ENCODE results near the gene IFI44. TPM values are rescaled to one million over a fixed set of nuclear protein-coding genes. Genes with fewer than 3 reads are reported as not detected.

IFI44 gene
- total and polyA plus RNA-seq, 2 of the 8 experiments (the other 6 are each of a cell fraction or from before 2014, with no cell fraction given): not detected

DNA sequence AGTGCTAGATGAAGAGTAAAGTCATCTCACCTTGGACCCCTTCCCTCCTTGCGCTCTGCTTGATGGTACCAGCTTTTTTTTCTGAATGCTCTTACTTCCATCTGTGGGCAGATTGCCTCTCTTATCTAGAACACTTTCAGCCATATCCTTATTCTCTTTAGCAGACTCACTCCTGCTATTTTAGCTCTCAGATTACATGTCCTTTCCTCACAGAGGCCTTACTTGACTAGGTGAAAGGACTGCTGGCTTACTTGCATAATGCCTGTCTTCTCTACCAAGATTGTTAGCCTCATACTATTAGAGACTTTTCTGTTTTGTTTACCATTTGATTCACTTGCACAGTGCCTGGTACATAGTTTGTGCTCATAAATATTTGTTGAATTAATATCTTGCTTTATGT, 9.3 kb downstream of the IFI44 start:
- no peak overlapping the region for H4K5ac ChIP-seq (ENCODE audit: insufficient read length, low read depth, low read length)
- H2BK15ac ChIP-seq (ENCODE audit: low read length): no peak overlapping the region
- H2BK12ac ChIP-seq (ENCODE audit: low read depth, low read length): no peak overlapping the region
- WGBS, 2 experiments (ENCODE audit: extremely low coverage in 1 of 2, insufficient coverage in 1 of 2, insufficient read length in 1 of 2, insufficient replicate concordance in 2 of 2, low coverage in 1 of 2, low lambda C conversion rate in 2 of 2, missing lambda C conversion rate in 1 of 2): 100% methylated on average over 1 of the region's 1 CpG; no CpG with 5 or more reads in 1 of the 2 experiments
- no peak overlapping the region for H2BK120ac ChIP-seq (replicated peaks; ENCODE audit: low read depth, low read length)
- H3K27ac ChIP-seq (ENCODE audit: low read depth, low read length): no peak overlapping the region
- ChIA-PET CTCF (ENCODE audit: partially characterized antibody) (no interaction called here), POLR2A (ENCODE audit: partially characterized antibody) (no interaction called here)
- no peaks in the 10 kb centered on the region for H3K79me2 ChIP-seq (ENCODE audit: control insufficient read depth in 1 of 2, insufficient read depth in 2 of 2, low read length in 2 of 2)
- no peaks in the 10 kb centered on the region for H3K23me2 ChIP-seq (ENCODE audit: low read depth, low read length)
- H3K18ac ChIP-seq (ENCODE audit: extremely low read depth, low read length): no peak overlapping the region
- H2BK20ac ChIP-seq (ENCODE audit: low read length): no peak overlapping the region
- no peak overlapping the region for H2BK5ac ChIP-seq (ENCODE audit: low read depth, low read length)
- no peak overlapping the region for H3K4me3 ChIP-seq (ENCODE audit: extremely low read depth in 1 of 4, insufficient read depth in 2 of 4, low read depth in 3 of 4, low read length in 4 of 4)
- H3K4me2 ChIP-seq (ENCODE audit: insufficient read depth in 1 of 2, low read depth in 2 of 2, low read length in 2 of 2): no peak overlapping the region
- no peak overlapping the region for H3K23ac ChIP-seq (ENCODE audit: insufficient read length)
- no peak overlapping the region for H2AK5ac ChIP-seq (ENCODE audit: low read depth, low read length)
- no peak overlapping the region for H4K91ac ChIP-seq (replicated peaks; ENCODE audit: insufficient read length, low read length)
- peaks cover 0 to 5% (median under 1%) of the 10 kb centered on the region in 4 experiments; a peak in 5 of 7 replicates for H3K27me3 ChIP-seq (replicated peaks in 1 of 4; ENCODE audit: control insufficient read depth in 3 of 4, extremely low read depth in 1 of 4, insufficient read depth in 3 of 4, low read length in 3 of 4)
- no peak overlapping the region for H4K8ac ChIP-seq (ENCODE audit: extremely low read depth, insufficient read depth, low read length)
- H3K9ac ChIP-seq (replicated peaks in 1 of 4; ENCODE audit: extremely low read depth in 1 of 4, low read depth in 3 of 4, low read length in 3 of 4): no peak overlapping the region
- no peaks in the 10 kb centered on the region for H3K4me1 ChIP-seq (replicated peaks in 1 of 4; ENCODE audit: control insufficient read depth in 3 of 4, insufficient read depth in 4 of 4, low read length in 3 of 4)
- H4K20me1 ChIP-seq (replicated peaks in 1 of 2; ENCODE audit: control insufficient read depth in 1 of 2, insufficient read depth in 2 of 2, low read length in 2 of 2): no peaks in the 10 kb centered on the region
- H3K4ac ChIP-seq (replicated peaks; ENCODE audit: insufficient read length, low read depth, low read length): no peak overlapping the region
- no peaks in the 10 kb centered on the region for H3K79me1 ChIP-seq (ENCODE audit: low read depth, low read length)
- no peak for FAIRE-seq
- no peak overlapping the region for H3K14ac ChIP-seq (ENCODE audit: insufficient read length)
- no peaks in the 10 kb centered on the region for H3K9me3 ChIP-seq (ENCODE audit: insufficient read depth in 2 of 2, low read depth in 1 of 2, low read length in 1 of 2)
- no peak overlapping the region for H3K56ac ChIP-seq (replicated peaks; ENCODE audit: insufficient read length, low read depth, low read length)
- H2AFZ ChIP-seq (ENCODE audit: low read length): no peak overlapping the region
- no peak for DNase-seq (ENCODE audit: low read depth in 1 of 2, low spot score in 2 of 2)
- no peaks in the 10 kb centered on the region for H3K36me3 ChIP-seq (ENCODE audit: control insufficient read depth in 2 of 4, insufficient read depth in 4 of 4, low read length in 3 of 4)
- TF ChIP-seq TCF12 (IDR thresholded peaks at IDR 0.05; ENCODE audit: low read depth, low read length) (no peak), CHD1 (IDR thresholded peaks at IDR 0.05; ENCODE audit: low read depth, low read length) (no peak), RAD21 (IDR thresholded peaks at IDR 0.05 in 1 of 2, conservative IDR thresholded peaks at IDR 0.05 in 1 of 2; ENCODE audit: low read depth in 2 of 2, low read length in 2 of 2) (no peak), E2F6 (IDR thresholded peaks at IDR 0.05) (no peak), CHD2 (IDR thresholded peaks at IDR 0.05; ENCODE audit: low read length) (no peak), POU5F1 (IDR thresholded peaks at IDR 0.05; ENCODE audit: low read depth, low read length) (no peak), SUZ12 (IDR thresholded peaks at IDR 0.05; ENCODE audit: low read length) (no peak), SIN3A (conservative IDR thresholded peaks at IDR 0.05 in 1 of 2, IDR thresholded peaks at IDR 0.05 in 1 of 2; ENCODE audit: low read depth in 1 of 2, low read length in 2 of 2) (no peak), TAF7 (optimal IDR thresholded peaks at IDR 0.05; ENCODE audit: borderline replicate concordance, low read depth, low read length) (no peak), KDM1A (IDR thresholded peaks at IDR 0.05; ENCODE audit: borderline replicate concordance, low read length) (no peak)
- TF ChIP-seq, protein P1, sequence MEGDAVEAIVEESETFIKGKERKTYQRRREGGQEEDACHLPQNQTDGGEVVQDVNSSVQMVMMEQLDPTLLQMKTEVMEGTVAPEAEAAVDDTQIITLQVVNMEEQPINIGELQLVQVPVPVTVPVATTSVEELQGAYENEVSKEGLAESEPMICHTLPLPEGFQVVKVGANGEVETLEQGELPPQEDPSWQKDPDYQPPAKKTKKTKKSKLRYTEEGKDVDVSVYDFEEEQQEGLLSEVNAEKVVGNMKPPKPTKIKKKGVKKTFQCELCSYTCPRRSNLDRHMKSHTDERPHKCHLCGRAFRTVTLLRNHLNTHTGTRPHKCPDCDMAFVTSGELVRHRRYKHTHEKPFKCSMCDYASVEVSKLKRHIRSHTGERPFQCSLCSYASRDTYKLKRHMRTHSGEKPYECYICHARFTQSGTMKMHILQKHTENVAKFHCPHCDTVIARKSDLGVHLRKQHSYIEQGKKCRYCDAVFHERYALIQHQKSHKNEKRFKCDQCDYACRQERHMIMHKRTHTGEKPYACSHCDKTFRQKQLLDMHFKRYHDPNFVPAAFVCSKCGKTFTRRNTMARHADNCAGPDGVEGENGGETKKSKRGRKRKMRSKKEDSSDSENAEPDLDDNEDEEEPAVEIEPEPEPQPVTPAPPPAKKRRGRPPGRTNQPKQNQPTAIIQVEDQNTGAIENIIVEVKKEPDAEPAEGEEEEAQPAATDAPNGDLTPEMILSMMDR (IDR thresholded peaks at IDR 0.05; ENCODE audit: control extremely low read depth in 1 of 3, insufficient read depth in 1 of 3, low read depth in 1 of 3, low read length in 3 of 3): no peak
